ENCODE measurements around the gene IGF1R.

IGF1R gene

GRCh38 chr15:98842973-98843285 lies 194.6 kb downstream of the IGF1R start:
- Histone ChIP-seq H3K9ac (ENCODE audit: low read length in 5 of 5) (no peak overlapping the region), H3K9me3 (ENCODE audit: control insufficient read depth in 5 of 5, low read length in 5 of 5) (no peaks in the 10 kb centered on the region), H3K4me1 (ENCODE audit: control insufficient read depth in 5 of 5, insufficient read depth in 5 of 5, low read length in 5 of 5) (peaks cover 0 to 7% (median 0%) of the 10 kb centered on the region in 5 donors), H3K4me3 (ENCODE audit: low read depth in 1 of 5, low read length in 5 of 5) (no peak overlapping the region), H3K27ac (ENCODE audit: low read depth, low read length) (no peak overlapping the region), H3K36me3 (ENCODE audit: control insufficient read depth in 5 of 5, insufficient read depth in 5 of 5, low read length in 5 of 5) (no peaks in the 10 kb centered on the region), H3K27me3 (ENCODE audit: control insufficient read depth in 5 of 5, insufficient read depth in 4 of 5, low read length in 5 of 5) (peaks cover 0 to 2% (median 0%) of the 10 kb centered on the region in 5 donors)

- no peaks in the 10 kb centered on the region for H3K36me3 ChIP-seq (ENCODE audit: control insufficient read depth in 5 of 5, insufficient read depth in 5 of 5, low read length in 5 of 5)
- H3K9ac ChIP-seq (ENCODE audit: low read length in 5 of 5), result no peak overlapping the region
- peaks cover 0 to 5% (median 0%) of the 10 kb centered on the region in 5 donors for H3K27me3 ChIP-seq (ENCODE audit: control insufficient read depth in 5 of 5, insufficient read depth in 4 of 5, low read length in 5 of 5)
- peaks cover 0 to 7% (median 0%) of the 10 kb centered on the region in 5 donors for H3K4me1 ChIP-seq (ENCODE audit: control insufficient read depth in 5 of 5, insufficient read depth in 5 of 5, low read length in 5 of 5)
- H3K27ac ChIP-seq (ENCODE audit: low read depth, low read length), result no peak overlapping the region
- H3K9me3 ChIP-seq (ENCODE audit: control insufficient read depth in 5 of 5, low read length in 5 of 5), result no peaks in the 10 kb centered on the region
- H3K4me3 ChIP-seq (ENCODE audit: low read depth in 1 of 5, low read length in 5 of 5), result no peak overlapping the region
These were observed 195.5 kb downstream of the IGF1R start for GRCh38 chr15:98843844-98844243.

GRCh38 chr15:98844261-98844660 lies 195.9 kb downstream of the IGF1R start:
- Histone ChIP-seq H3K36me3 (ENCODE audit: control insufficient read depth in 5 of 5, insufficient read depth in 5 of 5, low read length in 5 of 5) (no peaks in the 10 kb centered on the region), H3K27ac (ENCODE audit: low read depth, low read length) (no peak overlapping the region), H3K9ac (ENCODE audit: low read length in 5 of 5) (no peak overlapping the region), H3K4me3 (ENCODE audit: low read depth in 1 of 5, low read length in 5 of 5) (no peak overlapping the region), H3K4me1 (ENCODE audit: control insufficient read depth in 5 of 5, insufficient read depth in 5 of 5, low read length in 5 of 5) (peaks cover 0 to 4% (median 0%) of the 10 kb centered on the region in 5 donors), H3K9me3 (ENCODE audit: control insufficient read depth in 5 of 5, low read length in 5 of 5) (no peaks in the 10 kb centered on the region), H3K27me3 (ENCODE audit: control insufficient read depth in 5 of 5, insufficient read depth in 4 of 5, low read length in 5 of 5) (peaks cover 0 to 5% (median 0%) of the 10 kb centered on the region in 5 donors)

- H3K27ac ChIP-seq (ENCODE audit: low read depth, low read length), result no peak overlapping the region
- no peaks in the 10 kb centered on the region for H3K36me3 ChIP-seq (ENCODE audit: control insufficient read depth in 5 of 5, insufficient read depth in 5 of 5, low read length in 5 of 5)
- H3K9me3 ChIP-seq (ENCODE audit: control insufficient read depth in 5 of 5, low read length in 5 of 5), result no peaks in the 10 kb centered on the region
- H3K27me3 ChIP-seq (ENCODE audit: control insufficient read depth in 5 of 5, insufficient read depth in 4 of 5, low read length in 5 of 5), result peaks cover 0 to 5% (median 0%) of the 10 kb centered on the region in 5 donors
- peaks cover 0 to 4% (median 0%) of the 10 kb centered on the region in 5 donors for H3K4me1 ChIP-seq (ENCODE audit: control insufficient read depth in 5 of 5, insufficient read depth in 5 of 5, low read length in 5 of 5)
- H3K4me3 ChIP-seq (ENCODE audit: low read depth in 1 of 5, low read length in 5 of 5), result no peak overlapping the region
- no peak overlapping the region for H3K9ac ChIP-seq (ENCODE audit: low read length in 5 of 5)
These were observed 197.0 kb downstream of the IGF1R start for GRCh38 chr15:98845138-98845884.

- Histone ChIP-seq H3K9me3 (ENCODE audit: control insufficient read depth in 5 of 5, low read length in 5 of 5) (no peaks in the 10 kb centered on the region), H3K27me3 (ENCODE audit: control insufficient read depth in 5 of 5, insufficient read depth in 4 of 5, low read length in 5 of 5) (peaks cover 0 to 5% (median 0%) of the 10 kb centered on the region in 5 donors), H3K4me3 (ENCODE audit: low read depth in 1 of 5, low read length in 5 of 5) (peak overlapping the region in 1 of 5 donors; percentile 76), H3K9ac (ENCODE audit: low read length in 5 of 5) (peak overlapping the region in 2 of 5 donors; percentile 1 to 18), H3K36me3 (ENCODE audit: control insufficient read depth in 5 of 5, insufficient read depth in 5 of 5, low read length in 5 of 5) (no peaks in the 10 kb centered on the region), H3K4me1 (ENCODE audit: control insufficient read depth in 5 of 5, insufficient read depth in 5 of 5, low read length in 5 of 5) (peaks cover 2 to 38% (median 33%) of the 10 kb centered on the region in 5 donors), H3K27ac (ENCODE audit: low read depth, low read length) (peak overlapping the region; percentile 40)
These were observed 202.7 kb downstream of the IGF1R start for GRCh38 chr15:98850961-98851572.

GRCh38 chr15:98853161-98853560 lies 204.8 kb downstream of the IGF1R start:
- peak overlapping the region in 4 of 5 donors; percentile 17 to 59 (median 42) for H3K9ac ChIP-seq (ENCODE audit: low read length in 5 of 5)
- peaks cover 2 to 38% (median 33%) of the 10 kb centered on the region in 5 donors for H3K4me1 ChIP-seq (ENCODE audit: control insufficient read depth in 5 of 5, insufficient read depth in 5 of 5, low read length in 5 of 5)
- H3K9me3 ChIP-seq (ENCODE audit: control insufficient read depth in 5 of 5, low read length in 5 of 5), result no peaks in the 10 kb centered on the region
- H3K27me3 ChIP-seq (ENCODE audit: control insufficient read depth in 5 of 5, insufficient read depth in 4 of 5, low read length in 5 of 5), result peaks cover 0 to 2% (median 0%) of the 10 kb centered on the region in 5 donors
- H3K36me3 ChIP-seq (ENCODE audit: control insufficient read depth in 5 of 5, insufficient read depth in 5 of 5, low read length in 5 of 5), result no peaks in the 10 kb centered on the region
- peak overlapping the region; percentile 2 for H3K27ac ChIP-seq (ENCODE audit: low read depth, low read length)
- H3K4me3 ChIP-seq (ENCODE audit: low read depth in 1 of 5, low read length in 5 of 5), result peak overlapping the region; percentile 66 to 76 (median 75)

- Histone ChIP-seq H3K9ac (ENCODE audit: low read length in 5 of 5) (peak overlapping the region in 1 of 5 donors; percentile 43), H3K4me3 (ENCODE audit: low read depth in 1 of 5, low read length in 5 of 5) (peak overlapping the region; percentile 37 to 76 (median 75)), H3K9me3 (ENCODE audit: control insufficient read depth in 5 of 5, low read length in 5 of 5) (no peaks in the 10 kb centered on the region), H3K27me3 (ENCODE audit: control insufficient read depth in 5 of 5, insufficient read depth in 4 of 5, low read length in 5 of 5) (no peaks in the 10 kb centered on the region), H3K27ac (ENCODE audit: low read depth, low read length) (no peak overlapping the region), H3K4me1 (ENCODE audit: control insufficient read depth in 5 of 5, insufficient read depth in 5 of 5, low read length in 5 of 5) (peaks cover 2 to 41% (median 33%) of the 10 kb centered on the region in 5 donors), H3K36me3 (ENCODE audit: control insufficient read depth in 5 of 5, insufficient read depth in 5 of 5, low read length in 5 of 5) (no peaks in the 10 kb centered on the region)
These were observed 205.5 kb downstream of the IGF1R start for GRCh38 chr15:98853617-98854420.

- no peak overlapping the region for H3K27ac ChIP-seq (ENCODE audit: low read depth, low read length)
- peaks cover 2 to 41% (median 33%) of the 10 kb centered on the region in 5 donors for H3K4me1 ChIP-seq (ENCODE audit: control insufficient read depth in 5 of 5, insufficient read depth in 5 of 5, low read length in 5 of 5)
- no peaks in the 10 kb centered on the region for H3K36me3 ChIP-seq (ENCODE audit: control insufficient read depth in 5 of 5, insufficient read depth in 5 of 5, low read length in 5 of 5)
- no peaks in the 10 kb centered on the region for H3K9me3 ChIP-seq (ENCODE audit: control insufficient read depth in 5 of 5, low read length in 5 of 5)
- no peak overlapping the region for H3K4me3 ChIP-seq (ENCODE audit: low read depth in 1 of 5, low read length in 5 of 5)
- H3K27me3 ChIP-seq (ENCODE audit: control insufficient read depth in 5 of 5, insufficient read depth in 4 of 5, low read length in 5 of 5), result no peaks in the 10 kb centered on the region
- H3K9ac ChIP-seq (ENCODE audit: low read length in 5 of 5), result no peak overlapping the region
These were observed 206.2 kb downstream of the IGF1R start for GRCh38 chr15:98854496-98854895.

GRCh38 chr15:98855067-98855814 lies 206.9 kb downstream of the IGF1R start:
- Histone ChIP-seq H3K27me3 (ENCODE audit: control insufficient read depth in 5 of 5, insufficient read depth in 4 of 5, low read length in 5 of 5) (no peaks in the 10 kb centered on the region), H3K36me3 (ENCODE audit: control insufficient read depth in 5 of 5, insufficient read depth in 5 of 5, low read length in 5 of 5) (no peaks in the 10 kb centered on the region), H3K4me1 (ENCODE audit: control insufficient read depth in 5 of 5, insufficient read depth in 5 of 5, low read length in 5 of 5) (peaks cover 2 to 44% (median 37%) of the 10 kb centered on the region in 5 donors), H3K4me3 (ENCODE audit: low read depth in 1 of 5, low read length in 5 of 5) (no peak overlapping the region), H3K9me3 (ENCODE audit: control insufficient read depth in 5 of 5, low read length in 5 of 5) (no peaks in the 10 kb centered on the region), H3K27ac (ENCODE audit: low read depth, low read length) (no peak overlapping the region), H3K9ac (ENCODE audit: low read length in 5 of 5) (no peak overlapping the region)
